ENCODE data around the gene KCNC4.

The KCNC4 gene

DNA sequence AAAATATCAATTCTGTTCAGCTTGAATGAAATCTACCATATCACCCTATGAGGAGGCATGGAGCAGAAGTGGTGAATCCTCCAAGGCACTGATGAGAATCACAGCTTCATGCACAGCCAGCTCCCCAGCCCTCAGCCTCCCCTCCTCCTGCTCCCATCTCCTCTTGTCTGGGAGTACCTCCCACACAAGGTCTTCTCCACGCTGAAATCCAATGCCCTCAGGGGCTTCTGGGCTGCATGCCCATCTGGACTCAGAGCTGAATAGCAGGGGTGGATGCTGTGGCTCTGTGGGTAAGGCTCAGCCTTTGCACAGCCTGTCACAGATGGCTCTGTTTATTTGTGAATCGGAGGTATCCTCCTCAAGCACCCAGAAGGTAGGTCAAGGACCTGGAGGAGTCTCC, 48.6 kb downstream of the KCNC4 start:
- no peak for DNase-seq

DNA sequence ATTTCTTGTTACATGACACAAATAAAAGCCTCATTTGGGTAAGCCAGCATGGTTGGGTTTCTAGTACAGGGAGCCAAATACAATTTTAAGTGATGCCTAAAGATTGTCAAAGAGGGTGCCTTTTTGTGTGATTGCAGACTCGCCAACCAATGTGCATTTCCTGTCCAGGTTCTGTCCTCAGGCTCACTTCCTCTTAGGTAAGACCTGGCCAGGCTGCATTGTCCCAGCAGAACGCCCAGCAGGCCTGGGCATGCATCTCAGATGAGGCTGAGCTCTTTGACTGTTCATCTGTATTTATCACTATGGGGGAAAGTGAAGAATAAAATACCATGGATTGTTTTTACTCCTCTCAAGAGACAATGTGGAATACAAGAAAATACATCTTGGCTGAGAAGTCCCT, 49.7 kb downstream of the KCNC4 start:
- no peak for DNase-seq

Measured in COR-L47 (cell line).